Osteoblast (primary cell): ENCODE data around the gene RHBG. TPM values are rescaled to one million over a fixed set of nuclear protein-coding genes. Genes with fewer than 3 reads are reported as not detected.

ENCODE experiments used
- DNase-seq: peaks from one replicate; pipeline ENCODE4 v3.0.0; 2011; ENCODE audit warnings: low spot score, mixed read lengths; ENCODE audit not compliant: insufficient read length; ENCODE audit errors: missing footprints
- H2AFZ ChIP-seq: 2 replicates; pipeline ENCODE4 v1.6.0; 2011; ENCODE audit warnings: mild to moderate bottlenecking, low read length
- H3K27ac ChIP-seq: 2 replicates; pipeline ENCODE4 v1.5.1; 2011; ENCODE audit warnings: mild to moderate bottlenecking, low read depth, low read length, moderate library complexity
- H3K27me3 ChIP-seq: 2 replicates; pipeline ENCODE4 v1.6.0; 2012; ENCODE audit warnings: mild to moderate bottlenecking, control low read depth, inconsistent platforms, low read length, moderate library complexity; ENCODE audit not compliant: insufficient read depth
- H3K36me3 ChIP-seq: 2 replicates; pipeline ENCODE4 v1.5.1; 2011; ENCODE audit warnings: mild to moderate bottlenecking, low read length, control low read depth, moderate library complexity; ENCODE audit not compliant: insufficient read depth
- H3K4me1 ChIP-seq: 2 replicates; pipeline ENCODE4 v1.5.1; 2011; ENCODE audit warnings: mild to moderate bottlenecking, low read length, control low read depth, moderate library complexity; ENCODE audit not compliant: insufficient read depth
- H3K4me2 ChIP-seq: 2 replicates; pipeline ENCODE4 v1.6.0; 2011; ENCODE audit warnings: mild to moderate bottlenecking, low read length; ENCODE audit not compliant: insufficient read depth
- H3K4me3 ChIP-seq: fragments of 200-600 bp; sonication (generic); 3 replicates; pipeline ENCODE4 v1.5.1; 2012; ENCODE audit warnings: mild to moderate bottlenecking, low read length, inconsistent platforms; ENCODE audit not compliant: insufficient read depth
- H3K79me2 ChIP-seq: 2 replicates; pipeline ENCODE4 v1.6.0; 2012; ENCODE audit warnings: mild to moderate bottlenecking, low read length, control low read depth, inconsistent platforms; ENCODE audit not compliant: insufficient read depth
- H3K9me3 ChIP-seq: 2 replicates; pipeline ENCODE4 v1.5.1; 2011; ENCODE audit warnings: low read depth, low read length, control low read depth
- H4K20me1 ChIP-seq: 2 replicates; pipeline ENCODE4 v1.6.0; 2012; ENCODE audit warnings: mild to moderate bottlenecking, low read length, control low read depth; ENCODE audit not compliant: insufficient read depth
- CTCF ChIP-seq: IDR thresholded peaks from 2 replicates; pipeline ENCODE4 v1.5.1; 2011; ENCODE audit warnings: mild to moderate bottlenecking, low read depth, low read length, moderate library complexity; ENCODE audit errors: extremely low read depth
- total RNA-seq: library from RNA; depleted of rRNA; stranded (reverse); fragments of >200 nt; gene quantifications from 2 replicates; pipeline ENCODE4 v1.2.3, GENCODE V29; 2012

Gene RHBG
- total RNA-seq, 1 donor = not detected

DNA sequence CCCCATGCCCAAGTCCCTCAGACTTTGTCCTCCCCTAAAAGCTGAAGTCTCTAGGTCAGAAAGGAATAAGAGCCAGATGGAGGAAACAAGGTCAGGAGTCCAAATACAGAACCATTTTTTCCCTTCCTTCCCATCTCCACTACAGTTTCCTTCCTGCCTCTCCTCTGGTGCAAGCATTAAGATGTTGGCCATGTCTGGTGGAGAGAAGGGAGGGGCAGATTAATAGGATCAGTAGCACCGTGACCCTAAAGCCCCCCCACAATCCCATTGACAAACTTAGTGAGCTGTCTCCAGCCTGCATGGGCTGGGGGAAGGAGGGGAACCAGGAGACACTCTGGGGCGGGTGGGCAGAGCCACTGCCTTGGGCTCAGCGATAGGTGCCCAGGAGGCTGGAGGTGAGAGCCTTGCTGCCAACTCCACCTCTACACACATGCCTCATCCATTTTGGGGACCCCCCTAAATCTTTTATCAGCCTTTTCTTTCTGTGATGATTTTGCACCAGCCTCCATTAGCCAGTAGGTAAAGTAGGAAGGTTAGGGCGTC, 59.8 kb downstream of the RHBG start:
- H3K36me3 ChIP-seq = no peaks in the 10 kb centered on the region
- no peak overlapping the region for H3K27ac ChIP-seq
- no peaks in the 10 kb centered on the region for H3K79me2 ChIP-seq
- no peaks in the 10 kb centered on the region for H3K4me1 ChIP-seq
- H3K4me3 ChIP-seq = no peak overlapping the region
- H4K20me1 ChIP-seq = no peaks in the 10 kb centered on the region
- no peak overlapping the region for H3K4me2 ChIP-seq
- no peak for TF ChIP-seq CTCF
- no peak for DNase-seq
- H3K9me3 ChIP-seq = no peaks in the 10 kb centered on the region
- no peak overlapping the region for H2AFZ ChIP-seq
- peaks cover 96% of the 10 kb centered on the region for H3K27me3 ChIP-seq

DNA sequence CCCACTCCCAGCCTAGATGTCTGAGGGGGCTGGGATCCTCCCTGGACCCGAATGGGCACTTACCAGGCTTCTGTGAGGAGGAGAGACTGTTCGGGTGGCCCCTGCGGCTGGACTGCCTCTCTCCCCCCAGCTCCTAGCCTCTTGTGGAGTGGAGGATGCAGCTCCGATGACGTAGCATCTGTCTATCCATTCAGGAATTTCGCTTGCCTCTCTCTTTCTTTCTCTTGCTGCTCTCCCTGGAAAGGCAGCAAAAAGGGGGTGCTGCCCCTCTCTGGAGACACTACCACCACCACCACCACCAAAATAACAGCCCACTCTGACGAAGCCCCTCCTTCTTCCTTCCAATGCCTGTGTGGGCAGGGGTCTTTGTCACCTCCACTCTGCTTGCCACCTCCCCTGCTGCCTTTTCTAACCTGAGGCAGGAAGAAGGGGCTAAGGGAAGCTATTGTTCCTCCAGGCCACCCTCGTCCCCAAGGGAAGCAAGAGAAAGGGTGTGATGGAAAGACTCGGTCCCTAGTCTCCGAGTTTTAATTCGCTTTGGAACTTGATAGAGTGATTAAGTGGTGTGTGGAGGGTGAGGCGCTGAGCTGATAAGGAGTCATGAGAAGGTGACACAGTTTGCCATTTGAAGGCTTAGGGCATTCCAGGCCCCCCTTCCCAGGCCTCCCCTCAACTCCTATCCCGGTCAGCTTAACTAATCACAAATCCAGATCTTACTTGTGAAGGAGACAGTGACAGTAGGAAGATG, 60.5 kb downstream of the RHBG start:
- no peaks in the 10 kb centered on the region for H3K79me2 ChIP-seq
- no peak overlapping the region for H2AFZ ChIP-seq
- H3K4me1 ChIP-seq = no peaks in the 10 kb centered on the region
- H3K4me3 ChIP-seq = no peak overlapping the region
- no peak for TF ChIP-seq CTCF
- DNase-seq = peak; percentile 62
- H4K20me1 ChIP-seq = no peaks in the 10 kb centered on the region
- H3K27me3 ChIP-seq = peaks cover 96% of the 10 kb centered on the region
- no peak overlapping the region for H3K27ac ChIP-seq
- H3K9me3 ChIP-seq = no peaks in the 10 kb centered on the region
- H3K4me2 ChIP-seq = no peak overlapping the region
- H3K36me3 ChIP-seq = no peaks in the 10 kb centered on the region

GRCh38 chr1:156430303-156430702, 61.3 kb downstream of the RHBG start:
- Histone ChIP-seq H3K36me3 (no peaks in the 10 kb centered on the region), H3K4me1 (no peaks in the 10 kb centered on the region), H3K27me3 (peaks cover 96% of the 10 kb centered on the region), H3K9me3 (no peaks in the 10 kb centered on the region), H3K79me2 (no peaks in the 10 kb centered on the region), H3K4me3 (no peak overlapping the region), H4K20me1 (peaks cover 4% of the 10 kb centered on the region), H2AFZ (no peak overlapping the region), H3K4me2 (no peak overlapping the region), H3K27ac (no peak overlapping the region)
- TF ChIP-seq CTCF = no peak
- peak; percentile 68 for DNase-seq

GRCh38 chr1:156430866-156431265, 61.9 kb downstream of the RHBG start:
- H3K4me2 ChIP-seq = no peak overlapping the region
- H3K4me3 ChIP-seq = no peak overlapping the region
- no peaks in the 10 kb centered on the region for H3K9me3 ChIP-seq
- no peak for TF ChIP-seq CTCF
- H3K27ac ChIP-seq = no peak overlapping the region
- H3K27me3 ChIP-seq = peaks cover 96% of the 10 kb centered on the region
- H2AFZ ChIP-seq = no peak overlapping the region
- DNase-seq = no peak
- no peaks in the 10 kb centered on the region for H3K4me1 ChIP-seq
- H3K36me3 ChIP-seq = no peaks in the 10 kb centered on the region
- no peaks in the 10 kb centered on the region for H3K79me2 ChIP-seq
- peaks cover 4% of the 10 kb centered on the region for H4K20me1 ChIP-seq
